Amniotic stem cell (primary cell): ENCODE results near the gene ARMH4.

Source experiments
- DNase-seq: peaks from one replicate; lab custom pipeline; 2025; lab: John Stamatoyannopoulos, UW

The ARMH4 gene

DNA sequence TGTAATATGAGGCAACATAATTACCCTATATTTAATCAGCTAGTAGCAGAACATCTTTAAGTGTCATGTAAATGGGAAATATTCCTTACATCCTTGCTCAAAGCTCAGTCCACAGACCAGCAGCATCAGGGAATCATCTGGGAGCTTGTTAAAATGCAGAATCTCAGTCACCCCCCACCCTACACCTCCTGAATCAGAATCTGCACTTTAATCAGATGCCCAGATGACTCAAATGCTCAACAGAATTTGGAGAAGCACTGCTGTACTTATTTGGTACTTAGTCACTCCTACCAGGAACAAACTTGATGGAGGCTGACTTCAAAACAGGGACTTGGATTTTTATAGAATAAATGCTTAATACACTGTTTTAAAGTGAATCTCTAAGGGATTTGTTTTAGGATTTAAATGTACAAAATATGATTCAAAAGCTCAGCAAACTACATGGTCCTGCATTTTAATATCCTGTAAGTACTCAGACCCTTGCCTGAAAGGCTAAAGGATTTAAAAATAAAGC lies 96.5 kb downstream of the ARMH4 start:
- DNase-seq, result no peak

DNA sequence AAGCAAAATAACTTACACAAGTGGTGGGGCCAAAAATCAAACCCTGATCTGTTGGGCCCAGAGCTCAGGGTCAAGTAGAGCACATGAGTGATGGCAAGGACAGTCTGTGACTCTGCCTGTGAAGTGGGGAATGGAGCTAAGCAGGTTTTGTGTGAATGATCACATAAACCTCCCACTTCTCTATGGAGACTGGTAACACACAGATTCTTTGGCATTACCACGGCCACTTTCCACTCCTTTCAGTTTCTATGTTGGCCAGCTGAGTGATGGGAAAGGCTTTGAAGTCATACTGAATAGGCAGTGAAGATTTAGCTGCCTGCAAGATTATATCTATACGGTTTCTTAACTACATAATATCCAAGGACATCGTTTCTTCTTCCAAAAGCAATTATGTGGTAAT lies 97.9 kb downstream of the ARMH4 start:
- no peak for DNase-seq

DNA sequence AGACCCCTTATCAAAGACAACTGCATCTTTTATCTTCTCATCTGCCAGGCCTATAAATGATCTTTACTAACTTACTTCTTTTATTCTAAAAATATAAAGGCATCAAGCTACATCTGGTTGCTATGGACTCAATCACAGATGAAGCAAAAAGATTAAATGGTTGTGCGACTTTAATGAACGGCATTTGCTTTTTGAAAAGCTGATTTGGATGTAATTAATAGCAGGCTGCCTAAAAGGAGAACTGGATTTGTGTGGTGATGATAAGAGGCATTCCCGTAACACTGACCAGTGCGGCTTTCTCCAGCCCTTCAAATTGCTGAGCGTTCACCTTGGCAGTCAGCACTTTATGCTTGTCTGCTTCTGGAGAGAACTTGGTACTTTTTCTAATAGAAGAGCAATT lies 103.8 kb downstream of the ARMH4 start:
- no peak for DNase-seq

DNA sequence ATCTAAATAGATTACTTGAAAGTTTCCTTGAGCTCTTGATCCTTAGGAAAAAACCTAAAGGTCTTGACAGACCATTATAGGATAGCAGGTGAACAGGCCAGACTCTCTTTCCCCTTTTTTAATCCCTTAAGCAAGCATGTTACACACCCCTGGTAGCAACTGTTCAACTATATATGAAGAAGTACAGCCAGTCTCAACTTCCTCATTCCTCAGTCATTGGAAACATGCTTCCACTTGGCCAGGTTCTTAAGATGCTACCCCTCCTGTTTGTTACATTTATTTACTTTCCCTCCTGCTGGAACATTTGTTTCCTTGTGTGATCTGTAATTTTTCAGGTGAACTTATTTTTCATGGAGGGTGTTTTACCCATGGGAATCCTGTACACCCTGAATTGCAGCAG lies 124.1 kb downstream of the ARMH4 start:
- no peak for DNase-seq

DNA sequence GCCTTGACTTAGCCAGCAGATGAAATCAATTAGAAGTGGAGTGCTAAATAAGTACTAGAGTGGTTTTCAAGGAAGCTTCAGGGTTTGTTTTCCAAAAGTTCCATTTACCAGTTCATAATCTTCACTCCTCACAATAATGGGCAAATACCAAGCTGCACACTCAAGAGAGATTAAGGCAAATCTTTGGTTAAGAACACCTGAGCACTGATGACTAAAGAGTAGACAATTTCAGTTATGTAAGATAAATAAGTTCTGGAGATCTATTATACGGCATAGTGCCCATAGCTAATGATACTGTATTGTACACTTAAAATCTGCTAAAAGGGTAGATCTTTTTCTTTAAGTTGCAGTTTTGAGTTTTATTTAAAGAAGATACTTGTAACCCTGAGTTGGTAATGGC lies 125.0 kb downstream of the ARMH4 start:
- no peak for DNase-seq

DNA sequence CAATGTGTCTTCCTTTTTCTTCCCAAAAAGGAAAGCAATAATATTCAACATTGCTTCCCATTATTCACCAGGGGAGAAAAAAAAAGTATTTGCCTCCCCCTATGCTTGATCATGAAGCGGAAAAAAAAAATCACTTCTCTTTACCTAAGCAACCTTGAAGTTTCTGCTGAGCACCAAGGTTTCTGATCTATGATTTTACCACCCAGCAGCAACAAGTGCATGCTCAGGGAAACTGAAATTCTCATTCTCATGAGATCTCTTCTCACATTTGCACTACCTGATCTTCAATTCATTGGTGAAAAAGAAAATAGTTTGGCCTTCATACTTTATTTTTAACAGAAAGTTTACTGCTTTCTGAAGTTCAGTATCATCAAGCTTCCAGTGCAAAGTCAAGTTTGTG lies 125.8 kb downstream of the ARMH4 start:
- no peak for DNase-seq

DNA sequence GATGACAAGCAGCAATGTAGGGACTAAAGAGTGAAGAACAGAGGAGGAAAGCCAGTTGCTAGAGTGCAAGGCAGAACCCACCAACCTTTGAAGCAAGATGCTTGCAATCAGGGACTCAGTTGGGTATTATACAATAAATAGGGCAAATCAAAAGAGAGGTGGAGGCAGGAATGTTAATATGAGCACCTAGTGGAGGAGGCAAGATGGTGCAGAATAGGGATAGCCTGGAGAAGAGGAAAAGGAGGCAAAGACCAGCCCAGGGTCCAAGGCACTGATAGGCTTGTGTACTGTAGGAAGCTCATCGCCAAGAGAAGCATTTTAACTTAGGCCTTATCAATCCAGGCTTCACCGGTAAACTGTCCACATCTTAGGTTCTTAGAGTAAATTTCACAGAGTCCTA lies 137.2 kb downstream of the ARMH4 start:
- DNase-seq, result no peak

DNA sequence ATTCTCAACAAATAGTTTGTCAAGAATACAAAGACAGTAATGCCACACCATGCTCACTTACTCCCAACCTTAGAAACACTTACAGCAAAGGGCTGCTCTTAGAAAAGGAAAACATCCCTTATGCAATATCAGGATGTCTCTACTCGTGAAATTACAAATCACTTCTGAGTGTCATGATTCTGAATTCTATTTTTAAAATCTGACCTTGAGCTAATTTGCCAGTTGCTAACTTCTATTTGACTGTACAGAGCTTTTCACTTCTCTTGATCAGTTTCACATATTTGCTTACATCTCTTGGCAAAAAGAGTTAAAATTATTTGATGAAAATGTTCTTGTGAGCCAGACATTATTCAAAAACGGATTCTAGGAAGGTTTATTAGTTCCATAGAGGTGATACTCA lies 149.4 kb downstream of the ARMH4 start:
- DNase-seq, result no peak

DNA sequence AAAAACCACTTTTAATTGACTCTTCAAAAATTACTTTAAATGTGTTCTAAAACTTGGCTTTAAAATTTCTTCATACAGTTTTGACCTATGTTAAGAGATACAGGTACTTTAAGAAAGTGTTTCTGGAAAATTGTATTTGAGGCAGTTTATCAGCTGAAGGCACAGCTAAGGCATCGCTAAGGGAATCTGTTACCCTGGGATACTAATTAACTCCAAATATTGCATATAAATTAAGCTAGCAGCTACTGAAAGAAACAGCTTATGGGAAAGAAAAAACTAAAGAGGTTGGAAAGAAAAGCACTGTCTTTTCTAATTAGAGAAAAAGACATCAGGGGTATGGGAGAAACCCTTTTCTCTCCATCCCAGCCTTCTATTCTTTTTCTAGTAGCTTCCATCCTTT lies 152.0 kb downstream of the ARMH4 start:
- no peak for DNase-seq

DNA sequence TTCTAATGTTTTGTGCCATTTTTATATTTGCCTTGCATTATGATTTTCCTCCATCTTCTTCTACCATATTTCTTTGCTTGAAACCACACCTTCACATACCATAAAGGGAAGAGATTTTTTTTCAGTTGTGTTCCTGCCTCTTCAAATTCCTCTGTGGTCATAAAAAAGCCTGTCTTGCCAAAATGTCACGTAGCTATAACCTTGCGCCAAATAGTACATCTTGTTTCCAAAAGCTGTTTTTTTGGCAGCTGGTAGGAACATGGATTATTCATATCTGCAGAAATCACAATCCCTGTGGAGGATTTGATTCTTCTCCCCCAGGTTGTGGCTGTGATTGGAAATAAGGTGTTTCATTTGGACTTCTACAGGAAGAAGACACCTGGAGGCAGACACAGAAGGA lies 152.5 kb downstream of the ARMH4 start:
- no peak for DNase-seq

DNA sequence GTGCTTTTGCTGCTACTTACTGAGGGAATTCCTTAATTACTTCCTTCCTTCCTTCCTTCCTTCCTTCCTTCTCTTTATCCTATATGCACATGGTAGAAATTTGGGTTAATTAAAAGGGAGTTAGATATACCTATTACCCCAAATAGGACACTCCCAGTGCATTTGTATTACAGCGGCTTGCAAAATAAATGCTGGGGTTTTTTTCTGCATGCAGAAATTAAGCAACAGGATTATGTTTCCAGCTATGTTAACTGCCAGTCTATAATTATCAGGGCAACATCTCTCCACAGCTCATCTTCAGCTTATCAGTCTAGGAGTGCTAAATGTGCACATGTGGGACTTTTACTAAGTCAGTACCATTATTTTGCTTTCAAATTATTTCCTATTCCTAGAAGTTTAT lies 153.2 kb downstream of the ARMH4 start:
- no peak for DNase-seq

DNA sequence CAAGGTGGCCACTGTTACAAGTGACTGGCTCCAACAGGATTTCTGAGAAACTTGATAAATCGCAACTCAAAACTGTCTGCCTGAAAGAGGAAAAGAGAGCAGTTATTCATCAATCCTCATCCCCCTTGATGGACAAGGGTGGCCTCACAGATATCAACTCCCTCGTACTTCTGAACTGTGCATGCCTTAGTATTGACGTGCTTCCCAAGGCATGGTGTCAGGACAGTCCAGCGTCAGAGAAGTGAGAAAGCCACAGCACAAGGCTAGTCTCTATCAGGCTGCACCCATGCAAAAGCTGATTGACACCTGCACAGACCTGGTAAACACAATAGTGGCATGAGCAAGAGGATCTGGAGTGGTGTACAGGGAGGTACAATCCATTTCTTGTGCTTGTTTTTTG lies 160.7 kb downstream of the ARMH4 start:
- no peak for DNase-seq

DNA sequence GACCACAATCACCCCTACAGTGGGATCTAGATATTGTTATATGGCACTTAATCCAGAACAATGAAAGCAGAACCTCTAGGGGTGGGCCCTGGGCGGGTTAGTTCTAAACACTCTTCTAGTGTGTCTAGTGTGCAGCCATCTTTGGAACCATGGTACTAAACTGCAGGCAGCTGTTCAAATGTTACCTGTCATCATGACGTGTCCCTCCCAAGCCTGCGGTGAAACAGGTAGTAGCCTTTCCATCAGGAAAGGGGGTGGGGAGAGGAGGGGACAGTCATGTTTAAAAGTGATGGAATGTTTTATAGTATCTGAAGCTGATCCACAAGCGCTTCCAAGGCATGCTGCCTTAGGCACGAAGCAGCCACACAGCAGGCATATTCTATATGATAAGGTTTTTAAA lies 163.6 kb downstream of the ARMH4 start:
- no peak for DNase-seq

DNA sequence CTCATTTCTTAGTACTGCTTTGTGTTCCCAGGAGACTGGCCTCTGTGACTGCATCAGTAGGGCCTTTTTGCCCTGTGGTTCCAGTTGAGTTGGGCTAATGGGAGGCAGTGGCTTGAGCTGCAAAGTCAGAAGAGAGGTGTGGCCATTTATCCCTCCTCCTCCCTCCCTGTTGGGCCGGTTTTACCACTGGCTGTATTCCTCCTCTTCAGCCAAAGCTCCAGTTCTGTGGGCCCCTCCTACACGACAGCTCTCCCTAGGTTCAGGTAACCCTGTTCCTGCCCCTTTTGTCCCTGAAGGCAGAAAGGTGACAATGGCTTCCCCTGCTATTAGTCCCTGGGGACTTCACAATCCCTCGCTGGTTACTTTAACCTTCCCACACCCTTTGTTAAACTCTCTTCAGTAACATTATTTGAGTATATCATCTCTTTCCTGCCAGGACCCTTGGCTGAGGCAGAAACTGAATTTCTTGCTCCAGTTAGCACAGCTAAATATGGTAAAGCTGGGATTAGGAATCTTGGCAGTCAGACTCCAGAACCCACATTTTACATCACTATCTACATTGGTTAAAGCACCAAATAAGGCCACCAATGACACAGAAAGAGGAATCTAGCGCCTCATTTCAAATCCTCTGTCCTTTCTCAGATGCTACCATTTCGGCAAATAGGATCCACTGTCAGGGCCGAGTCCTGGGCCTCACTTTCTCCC lies 164.3 kb downstream of the ARMH4 start:
- no peak for DNase-seq

DNA sequence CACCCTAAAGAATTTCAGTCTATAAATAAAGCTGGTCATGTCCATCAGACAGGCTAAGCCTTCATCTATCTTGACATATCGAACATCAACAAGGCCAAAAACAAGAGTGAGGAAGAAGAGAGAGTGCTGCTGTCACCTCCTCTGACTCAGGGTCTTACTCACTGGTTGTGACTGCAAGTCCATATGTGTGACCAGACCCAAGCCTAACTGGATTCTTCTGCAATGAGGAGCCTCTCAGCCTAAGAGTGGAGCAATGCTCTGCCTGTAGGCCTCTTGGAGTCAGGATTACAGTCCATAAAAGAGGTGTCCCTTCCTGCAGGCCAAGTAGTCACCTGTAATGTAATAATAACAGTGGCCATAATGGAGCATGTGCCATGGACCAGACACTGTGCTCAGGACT lies 165.0 kb downstream of the ARMH4 start:
- DNase-seq, result no peak

DNA sequence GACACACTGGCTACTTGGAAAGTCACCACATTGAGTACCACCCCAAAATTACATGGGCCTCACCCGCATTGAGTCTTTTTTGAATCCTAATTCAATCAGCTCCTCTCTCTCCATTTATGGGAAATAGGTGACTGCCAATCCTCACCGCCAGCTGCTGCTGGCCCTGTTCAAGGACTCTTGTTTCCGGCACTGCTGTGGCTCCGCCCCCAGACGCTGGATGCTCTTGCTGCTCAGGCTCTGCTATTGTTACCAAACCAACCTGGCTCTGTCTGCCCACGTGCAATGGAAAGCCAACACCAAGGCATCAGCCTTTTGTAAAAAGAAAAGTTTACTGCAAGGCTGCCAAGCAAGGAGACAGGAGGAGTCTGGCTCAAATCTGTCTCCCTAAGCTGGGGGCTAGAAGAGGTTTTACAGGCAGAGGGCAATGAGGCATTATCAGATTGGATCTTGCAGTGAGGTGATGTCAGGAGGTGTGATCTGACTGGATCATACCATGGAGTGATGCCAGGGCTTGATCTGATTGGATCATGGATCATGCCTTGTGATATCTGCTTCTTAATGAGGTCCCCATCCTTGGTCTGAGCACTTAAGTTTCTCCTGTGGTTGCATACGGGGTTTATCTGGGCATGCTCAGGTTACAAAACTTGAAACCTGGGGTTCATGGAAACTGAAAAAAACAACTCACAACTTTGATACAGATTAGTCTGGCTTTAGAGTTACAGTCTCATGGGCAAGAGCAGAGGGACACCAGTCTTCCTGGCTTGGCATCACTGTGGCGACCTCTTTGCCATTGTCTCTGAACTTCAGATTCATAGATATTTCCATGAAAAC lies 169.0 kb downstream of the ARMH4 start:
- DNase-seq, result no peak

DNA sequence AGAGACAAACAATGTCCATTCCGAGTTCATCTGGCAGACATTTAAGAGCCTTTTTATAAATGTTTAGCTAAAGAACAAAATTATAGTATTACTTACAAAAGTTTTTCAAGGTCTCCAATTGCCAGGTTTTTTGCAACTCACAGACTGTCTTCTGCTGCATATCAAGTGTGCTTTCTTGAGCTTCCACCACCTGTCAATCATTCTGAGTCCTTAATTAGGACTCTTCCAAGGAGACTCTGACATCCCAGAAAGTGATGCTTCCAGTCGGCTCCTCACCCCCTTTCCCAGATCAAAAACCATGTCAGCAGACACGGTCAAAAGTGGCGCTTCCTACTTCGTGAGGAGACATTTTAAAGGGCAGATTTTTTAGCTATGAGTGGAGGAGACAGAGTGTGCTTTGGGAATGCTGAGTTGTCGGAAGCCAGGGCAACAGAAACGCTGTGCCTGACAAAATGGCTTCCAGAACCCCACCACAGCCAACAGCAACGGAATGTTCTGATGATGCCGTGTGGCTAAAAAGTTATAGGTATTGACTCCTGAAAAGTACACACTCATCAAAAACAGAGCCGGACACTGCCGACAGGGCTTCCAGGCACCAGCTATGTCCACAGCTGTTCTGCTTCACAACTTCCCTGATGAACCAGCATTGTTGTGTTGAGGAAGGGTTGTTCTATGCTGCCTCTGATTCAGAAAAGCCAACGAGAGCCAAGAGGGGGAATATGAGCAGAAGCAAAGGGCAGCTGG lies 170.0 kb downstream of the ARMH4 start:
- DNase-seq, result no peak

DNA sequence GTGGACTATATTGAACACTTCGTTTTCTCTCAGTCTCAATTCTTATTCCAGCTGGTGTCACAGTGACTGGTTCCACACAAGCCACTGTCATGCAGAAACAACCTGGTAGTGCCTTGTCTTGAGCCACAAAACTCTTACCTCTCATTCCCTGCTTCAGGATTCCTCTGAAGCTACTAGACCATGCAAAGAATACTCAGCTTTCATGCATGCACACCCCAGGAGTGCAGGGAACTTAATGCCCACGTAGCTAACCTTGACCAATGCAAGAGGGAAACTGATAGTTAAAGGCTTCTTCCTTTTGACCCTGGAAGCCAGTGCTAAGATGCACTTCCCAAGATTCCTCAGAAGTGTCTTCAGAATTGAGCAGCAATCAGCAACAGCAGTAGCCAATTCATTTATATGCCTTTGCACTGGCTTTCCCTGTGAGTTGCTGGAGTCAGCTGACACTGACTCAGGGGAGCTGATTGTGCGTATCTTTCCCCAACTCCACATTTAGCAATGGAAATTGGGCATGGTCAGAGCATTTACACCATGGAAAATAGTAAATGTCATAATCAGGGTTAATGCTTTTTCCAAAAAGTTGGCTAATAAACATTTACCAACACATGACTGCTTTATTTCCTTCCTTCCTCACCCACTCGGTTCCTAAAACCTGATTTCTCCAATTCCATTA lies 172.5 kb downstream of the ARMH4 start:
- DNase-seq, result no peak

DNA sequence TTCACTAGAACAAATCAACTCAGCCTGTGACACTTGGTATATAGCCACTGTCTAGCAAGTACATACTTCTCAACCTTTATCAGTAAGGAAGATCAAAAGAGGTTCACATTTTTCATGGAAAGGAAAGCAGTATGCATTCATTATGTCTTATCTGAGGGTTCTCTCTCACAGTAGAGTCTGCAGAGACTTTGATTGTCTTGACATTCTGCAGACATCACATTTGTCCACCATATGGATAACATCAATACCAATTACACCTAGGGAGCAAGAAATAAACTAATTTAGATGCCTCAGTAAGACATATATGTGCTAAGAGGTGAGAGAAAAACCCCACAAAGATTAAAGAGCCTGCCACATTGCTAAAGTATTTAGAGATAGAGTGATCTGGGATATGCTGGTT lies 175.3 kb downstream of the ARMH4 start:
- no peak for DNase-seq

DNA sequence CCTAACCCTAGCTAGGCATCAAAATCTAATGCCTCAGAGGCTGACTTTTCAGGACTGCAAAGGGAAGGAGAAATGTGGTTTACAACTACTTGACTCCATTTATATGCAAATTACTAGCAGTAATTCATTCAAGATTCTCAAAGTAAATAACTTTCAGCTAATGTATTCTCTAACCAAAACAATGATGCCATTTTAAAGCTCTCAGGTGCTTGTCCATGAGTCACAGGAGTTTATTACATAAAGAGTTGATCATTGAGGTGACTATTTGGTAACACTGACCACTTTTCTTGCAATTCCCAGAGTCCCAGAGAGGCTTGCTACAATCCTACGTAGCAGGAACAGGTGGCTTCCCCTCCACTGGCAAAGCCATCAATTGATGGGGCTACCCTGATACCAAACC lies 177.1 kb downstream of the ARMH4 start:
- DNase-seq, result no peak

DNA sequence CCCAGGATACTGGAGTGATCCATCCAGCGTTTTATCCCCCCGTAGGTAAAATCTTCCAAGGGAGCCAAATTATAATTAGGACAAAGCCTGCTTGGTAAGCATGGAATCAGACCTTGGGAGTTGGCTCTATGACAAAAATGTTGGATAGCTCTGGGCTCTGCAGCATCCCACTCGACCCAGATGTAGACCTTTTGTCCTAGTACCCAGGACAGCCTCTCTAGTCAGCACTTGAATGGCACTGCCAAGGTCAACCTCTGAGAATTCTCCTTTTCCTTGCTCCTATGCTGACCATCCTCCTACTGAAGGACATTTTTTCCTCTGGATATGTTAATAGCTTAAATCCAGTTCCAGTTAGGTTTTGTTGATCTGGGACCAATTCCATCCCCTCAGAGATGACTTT lies 181.4 kb downstream of the ARMH4 start:
- DNase-seq, result no peak

DNA sequence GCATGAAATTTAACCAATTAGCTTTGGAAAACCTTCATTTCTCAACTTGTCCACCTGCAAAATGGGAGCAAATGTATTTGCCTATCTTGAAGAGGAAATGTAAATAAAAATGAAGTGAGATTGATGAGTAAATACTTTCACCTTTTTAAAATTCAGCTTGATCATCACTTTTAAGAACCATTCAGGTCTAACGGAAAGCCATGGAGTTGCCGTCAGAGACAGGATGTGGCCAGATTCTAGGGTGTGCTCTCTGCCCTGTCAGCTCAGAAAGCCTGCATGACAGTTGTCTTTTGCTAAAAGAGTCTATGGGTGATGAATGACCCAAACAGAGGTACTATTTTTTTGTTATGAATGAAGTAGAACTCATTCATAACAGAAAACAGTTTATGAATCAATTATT lies 181.8 kb downstream of the ARMH4 start:
- DNase-seq, result no peak
